Measurements from ENCODE around the gene UNC13D.

UNC13D gene

DNA sequence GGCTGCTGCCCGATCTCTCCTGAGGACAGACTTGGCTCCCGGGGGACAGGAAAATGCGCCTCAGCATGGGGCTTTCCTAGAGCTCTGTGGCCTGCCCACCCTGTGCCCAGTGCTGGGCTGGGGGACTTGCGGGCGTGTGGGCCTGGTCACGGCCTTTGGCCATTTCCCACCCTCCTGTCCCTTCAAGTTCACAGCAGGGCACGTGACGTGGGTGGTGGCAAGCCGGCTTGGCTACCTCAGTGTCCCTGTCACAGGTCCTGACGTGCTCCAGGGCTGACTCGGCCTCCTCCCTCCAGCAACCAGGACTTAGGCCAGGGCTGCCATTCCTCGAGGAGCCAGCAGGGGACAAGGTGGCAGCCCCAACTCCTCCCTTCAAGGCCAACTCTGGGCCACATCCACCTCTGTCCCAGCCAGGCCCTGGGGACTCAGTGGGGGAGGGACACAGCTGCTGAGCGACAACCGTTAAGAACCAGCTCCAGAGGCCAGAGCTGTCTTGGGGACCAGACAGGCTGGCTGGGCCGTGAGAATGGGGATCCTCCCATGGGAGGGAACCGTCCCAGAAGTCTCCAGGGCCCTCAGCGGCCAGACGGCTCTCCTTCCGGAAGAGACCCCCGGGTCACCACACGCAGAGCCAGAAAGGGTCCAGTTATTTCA, 981 bp upstream of the UNC13D start:
- H3K9me3 ChIP-seq (ENCODE audit: control insufficient read depth, low read length) = no peaks in the 10 kb centered on the region
- peaks cover 58% of the 10 kb centered on the region for H3K4me1 ChIP-seq (ENCODE audit: control insufficient read depth, insufficient read depth, low read length)
- H3K4me3 ChIP-seq (ENCODE audit: low read length) = no peak overlapping the region
- peaks cover 31% of the 10 kb centered on the region for H3K36me3 ChIP-seq (ENCODE audit: control insufficient read depth, insufficient read depth, low read length)
- H3K9ac ChIP-seq (ENCODE audit: low read length) = peak overlapping the region; percentile 83
- H3K27me3 ChIP-seq (ENCODE audit: control insufficient read depth, insufficient read depth, low read length) = no peaks in the 10 kb centered on the region

DNA sequence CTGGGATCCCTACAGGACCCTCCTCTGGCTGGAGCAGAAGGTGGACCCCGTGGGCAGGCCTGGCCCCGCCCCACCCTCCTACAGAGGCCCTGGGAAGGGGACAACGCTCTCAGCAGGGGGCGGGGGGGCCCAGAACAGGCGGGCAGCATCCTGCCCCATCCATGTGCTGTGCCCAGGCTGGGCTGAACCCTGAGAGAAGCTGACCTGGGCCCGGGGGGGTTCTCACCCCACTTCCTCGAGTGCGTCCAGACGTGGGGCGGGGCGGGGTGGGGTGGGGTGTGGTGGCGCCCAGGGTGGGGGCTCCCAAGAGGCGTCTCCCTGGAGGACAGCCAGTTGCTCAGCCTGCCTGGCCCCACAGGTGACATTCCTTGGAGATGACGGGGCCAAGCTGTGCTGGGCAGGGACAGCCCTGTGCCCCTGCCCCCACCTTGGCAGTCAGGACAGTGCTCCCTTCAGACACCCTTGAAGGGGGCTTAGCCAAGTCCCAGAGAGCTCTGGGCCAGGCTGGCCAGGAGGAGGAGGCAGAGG, 390 bp upstream of the UNC13D start:
- H3K4me3 ChIP-seq (ENCODE audit: low read length) = peak overlapping the region; percentile 46
- peaks cover 27% of the 10 kb centered on the region for H3K36me3 ChIP-seq (ENCODE audit: control insufficient read depth, insufficient read depth, low read length)
- no peaks in the 10 kb centered on the region for H3K9me3 ChIP-seq (ENCODE audit: control insufficient read depth, low read length)
- H3K27me3 ChIP-seq (ENCODE audit: control insufficient read depth, insufficient read depth, low read length) = no peaks in the 10 kb centered on the region
- peaks cover 58% of the 10 kb centered on the region for H3K4me1 ChIP-seq (ENCODE audit: control insufficient read depth, insufficient read depth, low read length)
- H3K9ac ChIP-seq (ENCODE audit: low read length) = peak overlapping the region; percentile 83

DNA sequence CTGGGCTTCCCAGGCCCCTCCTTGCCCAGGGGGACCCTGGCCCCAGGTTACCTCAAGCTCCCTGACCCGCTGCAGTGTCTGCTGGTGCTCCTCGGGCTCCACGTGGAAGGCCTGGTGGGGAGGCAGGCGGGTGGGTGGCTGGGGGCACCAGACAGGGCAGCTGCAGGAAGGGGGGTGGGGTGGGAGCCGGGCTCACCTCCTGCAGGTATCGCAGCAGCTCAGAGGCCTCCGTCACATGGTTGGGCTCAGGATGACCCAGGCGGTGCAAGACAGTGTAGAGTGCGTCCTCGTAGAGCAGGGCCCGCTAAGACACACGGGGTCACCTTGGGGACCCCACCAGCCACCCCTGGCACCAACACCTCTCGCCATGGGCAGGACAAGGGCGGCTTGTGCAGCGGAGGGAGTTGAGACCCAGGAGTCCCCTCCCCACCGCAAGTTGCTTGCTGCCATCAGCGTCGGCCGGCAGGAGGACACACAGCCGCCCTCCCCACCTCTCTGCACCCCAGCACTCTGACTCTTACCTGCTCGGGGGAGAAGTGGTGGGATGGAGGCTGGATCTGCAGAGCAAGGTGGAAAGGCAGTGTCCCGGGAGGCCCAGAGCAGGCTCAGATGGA, 1.1 kb downstream of the UNC13D start:
- H3K9me3 ChIP-seq (ENCODE audit: control insufficient read depth, low read length) = no peaks in the 10 kb centered on the region
- no peak overlapping the region for H3K4me3 ChIP-seq (ENCODE audit: low read length)
- H3K27me3 ChIP-seq (ENCODE audit: control insufficient read depth, insufficient read depth, low read length) = no peaks in the 10 kb centered on the region
- H3K9ac ChIP-seq (ENCODE audit: low read length) = peak overlapping the region; percentile 74
- H3K36me3 ChIP-seq (ENCODE audit: control insufficient read depth, insufficient read depth, low read length) = peaks cover 15% of the 10 kb centered on the region
- H3K4me1 ChIP-seq (ENCODE audit: control insufficient read depth, insufficient read depth, low read length) = peaks cover 49% of the 10 kb centered on the region

DNA sequence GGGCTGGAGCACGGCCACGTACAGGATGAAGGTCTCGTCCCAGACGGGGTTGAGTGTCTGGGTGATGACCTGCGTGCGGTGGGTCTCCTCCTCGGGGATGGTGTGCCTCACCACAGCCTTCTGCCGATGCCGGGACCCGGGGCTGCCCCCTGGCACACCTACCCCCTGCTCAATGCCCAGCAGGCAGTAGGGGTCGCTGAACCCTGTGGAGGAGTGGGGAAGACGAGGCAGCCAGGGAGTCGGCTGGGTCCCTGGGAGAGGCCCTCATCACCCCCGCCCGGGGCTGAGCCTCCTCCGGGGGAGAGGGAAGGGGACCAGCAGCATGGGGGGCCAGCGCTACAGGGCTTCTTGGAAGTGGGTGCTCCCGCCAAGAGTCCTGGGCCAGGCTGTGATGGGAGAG, 1.8 kb downstream of the UNC13D start:
- H3K9me3 ChIP-seq (ENCODE audit: control insufficient read depth, low read length) = no peaks in the 10 kb centered on the region
- peaks cover 9% of the 10 kb centered on the region for H3K36me3 ChIP-seq (ENCODE audit: control insufficient read depth, insufficient read depth, low read length)
- H3K4me3 ChIP-seq (ENCODE audit: low read length) = no peak overlapping the region
- no peak overlapping the region for H3K9ac ChIP-seq (ENCODE audit: low read length)
- H3K4me1 ChIP-seq (ENCODE audit: control insufficient read depth, insufficient read depth, low read length) = peaks cover 42% of the 10 kb centered on the region
- no peaks in the 10 kb centered on the region for H3K27me3 ChIP-seq (ENCODE audit: control insufficient read depth, insufficient read depth, low read length)

DNA sequence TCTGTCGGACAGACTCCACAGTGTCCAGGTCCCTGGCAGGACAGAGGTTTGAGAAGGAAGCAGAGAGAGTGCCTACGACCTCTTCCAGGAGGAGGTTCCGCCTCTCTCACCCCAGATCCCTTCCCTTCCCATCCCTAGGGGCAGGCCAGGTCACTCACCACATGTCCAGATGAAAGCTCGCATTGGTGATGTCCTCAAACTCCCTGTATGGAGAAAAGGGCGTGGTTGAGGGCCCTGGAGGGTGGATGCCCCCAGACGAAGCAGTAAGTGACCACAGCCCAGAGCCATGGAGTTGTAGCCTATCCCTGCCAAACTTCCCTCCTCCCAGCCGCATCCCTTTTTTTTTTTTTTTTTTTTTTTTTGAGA, 3.4 kb downstream of the UNC13D start:
- H3K9ac ChIP-seq (ENCODE audit: low read length) = no peak overlapping the region
- peaks cover 26% of the 10 kb centered on the region for H3K4me1 ChIP-seq (ENCODE audit: control insufficient read depth, insufficient read depth, low read length)
- no peaks in the 10 kb centered on the region for H3K9me3 ChIP-seq (ENCODE audit: control insufficient read depth, low read length)

DNA sequence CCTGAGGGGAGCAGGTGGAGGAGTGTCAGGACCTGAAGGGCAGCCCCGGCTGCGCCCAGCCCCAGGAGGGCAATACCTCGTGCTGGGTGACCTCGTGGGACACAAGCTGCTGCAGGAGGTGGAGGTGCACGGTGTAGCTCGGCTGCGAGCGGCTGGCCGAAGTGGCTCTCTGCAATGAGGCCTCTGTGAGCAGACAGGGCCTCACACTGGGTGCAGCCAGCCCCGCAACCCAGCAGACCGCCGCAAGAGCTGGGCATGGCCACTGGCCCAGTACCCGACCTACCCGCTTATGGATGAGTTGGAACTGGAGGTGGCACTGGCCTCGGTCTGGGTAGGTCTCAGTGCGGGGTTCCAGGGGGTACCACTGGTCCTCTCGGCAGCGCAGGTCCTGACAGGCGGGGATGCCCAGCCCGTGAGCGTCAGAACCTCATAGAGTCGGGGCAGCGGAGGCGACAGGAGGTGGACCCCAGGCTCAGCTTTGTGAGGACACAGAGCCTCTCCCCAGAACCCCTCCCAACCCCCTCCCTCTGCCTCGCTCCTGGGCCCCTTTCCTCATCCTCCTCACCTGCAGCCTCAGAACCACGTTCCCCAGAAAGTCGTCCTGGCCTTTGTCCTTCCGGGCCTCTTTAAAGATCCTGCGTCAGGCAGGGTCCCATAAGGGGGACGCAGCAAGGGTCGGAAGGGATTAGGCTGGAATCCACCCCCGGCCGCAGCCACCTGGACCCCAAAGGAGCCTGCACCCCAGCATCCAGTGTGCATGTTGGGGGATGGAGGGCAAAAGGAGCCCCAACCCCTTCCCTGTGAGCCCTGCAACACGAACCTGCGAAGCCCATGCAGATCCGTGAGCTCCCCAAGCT, 4.0 kb downstream of the UNC13D start:
- Histone ChIP-seq H3K9ac (ENCODE audit: low read length) (no peak overlapping the region), H3K4me1 (ENCODE audit: control insufficient read depth, insufficient read depth, low read length) (peaks cover 20% of the 10 kb centered on the region), H3K9me3 (ENCODE audit: control insufficient read depth, low read length) (no peaks in the 10 kb centered on the region), H3K36me3 (ENCODE audit: control insufficient read depth, insufficient read depth, low read length) (no peaks in the 10 kb centered on the region), H3K27me3 (ENCODE audit: control insufficient read depth, insufficient read depth, low read length) (no peaks in the 10 kb centered on the region), H3K4me3 (ENCODE audit: low read length) (no peak overlapping the region)

More for the DNA sequence above, 3.4 kb downstream of the UNC13D start:
- Histone ChIP-seq H3K27me3 (ENCODE audit: control insufficient read depth, insufficient read depth, low read length) (no peaks in the 10 kb centered on the region), H3K4me3 (ENCODE audit: low read length) (no peak overlapping the region), H3K36me3 (ENCODE audit: control insufficient read depth, insufficient read depth, low read length) (no peaks in the 10 kb centered on the region)

DNA sequence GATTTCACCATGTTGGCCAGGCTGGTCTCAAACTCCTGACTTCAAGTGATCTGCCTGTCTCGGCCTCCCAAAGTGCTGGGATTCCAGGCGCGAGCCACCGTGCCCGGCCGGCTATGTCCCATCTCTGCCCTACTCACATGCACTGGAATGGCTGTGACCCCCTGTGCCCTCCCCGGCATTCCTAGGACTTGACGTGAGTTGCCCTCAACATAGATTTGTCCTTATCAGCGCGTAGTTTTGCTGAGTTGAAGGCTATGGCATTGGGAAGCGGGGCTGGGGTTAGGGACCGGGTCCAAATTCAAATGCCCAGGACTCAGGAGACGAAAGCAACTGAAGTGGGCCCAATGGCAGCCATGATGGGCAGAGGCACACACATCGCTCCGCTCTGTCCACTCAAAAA, 5.8 kb downstream of the UNC13D start:
- no peaks in the 10 kb centered on the region for H3K27me3 ChIP-seq (ENCODE audit: control insufficient read depth, insufficient read depth, low read length)
- no peaks in the 10 kb centered on the region for H3K9me3 ChIP-seq (ENCODE audit: control insufficient read depth, low read length)
- H3K4me1 ChIP-seq (ENCODE audit: control insufficient read depth, insufficient read depth, low read length) = peaks cover 2% of the 10 kb centered on the region
- H3K36me3 ChIP-seq (ENCODE audit: control insufficient read depth, insufficient read depth, low read length) = no peaks in the 10 kb centered on the region
- H3K9ac ChIP-seq (ENCODE audit: low read length) = no peak overlapping the region
- H3K4me3 ChIP-seq (ENCODE audit: low read length) = no peak overlapping the region

DNA sequence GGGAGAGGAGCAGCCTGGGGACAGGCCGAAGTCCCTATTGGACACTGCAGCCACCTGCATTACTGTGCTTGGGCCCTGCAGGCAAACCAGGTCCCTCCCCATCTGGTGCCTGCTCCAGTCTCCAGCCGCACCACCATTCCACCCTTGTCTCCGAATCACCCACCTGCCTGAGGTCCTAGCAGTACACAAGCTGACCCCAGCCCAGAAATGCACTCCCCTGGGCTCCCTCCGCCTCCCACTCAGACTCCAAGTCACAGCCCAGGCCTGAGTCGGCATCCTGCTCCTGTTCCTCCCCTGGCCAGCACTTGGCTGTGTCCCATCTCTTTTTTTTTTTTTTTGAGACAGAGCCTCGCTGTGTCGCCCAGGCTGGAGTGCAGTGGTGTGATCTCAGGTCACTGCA, 6.3 kb downstream of the UNC13D start:
- H3K36me3 ChIP-seq (ENCODE audit: control insufficient read depth, insufficient read depth, low read length) = no peaks in the 10 kb centered on the region
- no peak overlapping the region for H3K4me3 ChIP-seq (ENCODE audit: low read length)
- no peaks in the 10 kb centered on the region for H3K27me3 ChIP-seq (ENCODE audit: control insufficient read depth, insufficient read depth, low read length)
- no peak overlapping the region for H3K9ac ChIP-seq (ENCODE audit: low read length)
- H3K9me3 ChIP-seq (ENCODE audit: control insufficient read depth, low read length) = no peaks in the 10 kb centered on the region
- H3K4me1 ChIP-seq (ENCODE audit: control insufficient read depth, insufficient read depth, low read length) = peaks cover 1% of the 10 kb centered on the region

DNA sequence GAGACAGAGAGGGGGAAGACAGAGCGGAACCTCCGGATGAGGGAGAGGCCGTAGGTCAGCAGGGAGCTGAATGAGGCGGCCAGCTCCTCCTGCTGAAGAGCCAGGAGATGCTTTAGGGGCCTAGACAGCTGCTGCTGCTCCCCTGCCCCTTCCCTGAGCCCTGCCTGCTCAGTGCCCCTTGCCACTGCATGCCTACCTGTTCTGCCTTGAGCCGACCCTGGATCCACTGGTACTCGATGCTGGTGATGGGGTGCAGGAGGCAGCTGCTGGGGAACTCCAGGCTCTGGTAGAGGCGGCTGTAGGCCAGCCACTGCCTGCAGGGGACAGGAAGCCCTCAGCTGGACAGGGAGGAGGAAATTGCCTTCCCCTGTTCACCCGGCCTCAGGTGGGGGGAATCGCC, 7.6 kb downstream of the UNC13D start:
- H3K27me3 ChIP-seq (ENCODE audit: control insufficient read depth, insufficient read depth, low read length) = no peaks in the 10 kb centered on the region
- peaks cover 8% of the 10 kb centered on the region for H3K4me1 ChIP-seq (ENCODE audit: control insufficient read depth, insufficient read depth, low read length)
- H3K9ac ChIP-seq (ENCODE audit: low read length) = no peak overlapping the region
- no peak overlapping the region for H3K4me3 ChIP-seq (ENCODE audit: low read length)
- H3K36me3 ChIP-seq (ENCODE audit: control insufficient read depth, insufficient read depth, low read length) = no peaks in the 10 kb centered on the region
- H3K9me3 ChIP-seq (ENCODE audit: control insufficient read depth, low read length) = no peaks in the 10 kb centered on the region

DNA sequence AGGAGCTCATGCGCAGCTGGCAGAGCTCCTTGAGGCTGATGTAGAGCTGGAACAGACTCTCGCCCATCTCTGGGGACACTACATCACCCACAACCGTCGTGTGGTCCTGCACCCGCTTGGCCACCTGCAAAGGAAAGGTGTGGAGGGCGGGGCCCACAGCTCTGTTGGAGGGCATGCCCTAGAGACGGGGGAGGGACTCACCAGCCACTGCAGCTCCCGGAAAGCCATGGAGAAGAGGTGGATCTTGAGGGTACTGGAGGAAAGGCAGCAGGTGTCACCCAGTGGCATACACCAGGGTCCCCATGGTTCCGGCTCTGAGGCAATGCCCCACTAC, 8.6 kb downstream of the UNC13D start:
- H3K36me3 ChIP-seq (ENCODE audit: control insufficient read depth, insufficient read depth, low read length) = no peaks in the 10 kb centered on the region
- H3K4me1 ChIP-seq (ENCODE audit: control insufficient read depth, insufficient read depth, low read length) = peaks cover 8% of the 10 kb centered on the region
- no peak overlapping the region for H3K9ac ChIP-seq (ENCODE audit: low read length)
- no peaks in the 10 kb centered on the region for H3K9me3 ChIP-seq (ENCODE audit: control insufficient read depth, low read length)
- H3K27me3 ChIP-seq (ENCODE audit: control insufficient read depth, insufficient read depth, low read length) = no peaks in the 10 kb centered on the region
- H3K4me3 ChIP-seq (ENCODE audit: low read length) = no peak overlapping the region

DNA sequence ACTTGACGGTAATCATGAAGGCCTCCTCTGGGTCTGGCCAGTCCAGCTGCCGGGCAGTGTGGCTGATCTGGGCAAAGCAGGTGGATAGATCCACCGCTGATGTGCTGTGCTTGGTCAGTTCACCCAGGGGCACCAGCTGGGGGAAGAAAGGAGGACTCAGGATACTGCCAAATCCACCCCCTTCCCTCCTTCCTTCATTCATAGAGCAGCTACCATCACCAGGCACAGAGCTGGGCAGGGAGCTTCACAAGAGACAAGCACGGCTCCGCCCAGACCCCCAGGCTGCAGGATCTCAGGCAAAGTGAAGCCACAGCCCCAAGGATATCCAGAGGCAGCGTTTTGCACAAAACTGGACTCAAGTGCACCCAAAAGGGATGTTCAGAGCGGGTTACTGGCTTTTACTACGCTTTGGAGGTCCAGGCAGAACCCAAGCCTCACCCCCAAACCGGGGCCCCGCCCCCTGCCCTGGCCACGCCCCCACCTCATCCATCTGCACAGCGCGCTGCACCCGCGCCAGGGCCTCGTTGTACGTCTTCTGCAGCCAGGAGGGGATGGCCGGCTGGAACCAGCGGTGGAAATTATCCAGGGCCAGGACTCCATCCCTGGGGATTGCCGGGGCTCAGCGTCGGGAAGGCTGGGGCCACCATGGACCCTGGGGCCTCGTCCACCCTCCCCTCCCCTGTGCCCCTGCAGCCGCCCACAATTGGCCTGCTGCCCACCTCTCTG, 9.1 kb downstream of the UNC13D start:
- Histone ChIP-seq H3K36me3 (ENCODE audit: control insufficient read depth, insufficient read depth, low read length) (no peaks in the 10 kb centered on the region), H3K27me3 (ENCODE audit: control insufficient read depth, insufficient read depth, low read length) (no peaks in the 10 kb centered on the region), H3K4me1 (ENCODE audit: control insufficient read depth, insufficient read depth, low read length) (peaks cover 8% of the 10 kb centered on the region), H3K4me3 (ENCODE audit: low read length) (no peak overlapping the region), H3K9ac (ENCODE audit: low read length) (no peak overlapping the region), H3K9me3 (ENCODE audit: control insufficient read depth, low read length) (no peaks in the 10 kb centered on the region)

Data from mucosa of stomach (tissue), 1 donor.